ENCODE measurements around the gene VCAN.

The VCAN gene

DNA sequence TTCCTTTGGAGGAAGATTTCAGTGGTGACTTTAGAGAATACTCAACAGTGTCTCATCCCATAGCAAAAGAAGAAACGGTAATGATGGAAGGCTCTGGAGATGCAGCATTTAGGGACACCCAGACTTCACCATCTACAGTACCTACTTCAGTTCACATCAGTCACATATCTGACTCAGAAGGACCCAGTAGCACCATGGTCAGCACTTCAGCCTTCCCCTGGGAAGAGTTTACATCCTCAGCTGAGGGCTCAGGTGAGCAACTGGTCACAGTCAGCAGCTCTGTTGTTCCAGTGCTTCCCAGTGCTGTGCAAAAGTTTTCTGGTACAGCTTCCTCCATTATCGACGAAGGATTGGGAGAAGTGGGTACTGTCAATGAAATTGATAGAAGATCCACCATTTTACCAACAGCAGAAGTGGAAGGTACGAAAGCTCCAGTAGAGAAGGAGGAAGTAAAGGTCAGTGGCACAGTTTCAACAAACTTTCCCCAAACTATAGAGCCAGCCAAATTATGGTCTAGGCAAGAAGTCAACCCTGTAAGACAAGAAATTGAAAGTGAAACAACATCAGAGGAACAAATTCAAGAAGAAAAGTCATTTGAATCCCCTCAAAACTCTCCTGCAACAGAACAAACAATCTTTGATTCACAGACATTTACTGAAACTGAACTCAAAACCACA is 67.4 kb downstream of the VCAN start:
- DNase-seq (ENCODE audit: low read depth) = no peak

DNA sequence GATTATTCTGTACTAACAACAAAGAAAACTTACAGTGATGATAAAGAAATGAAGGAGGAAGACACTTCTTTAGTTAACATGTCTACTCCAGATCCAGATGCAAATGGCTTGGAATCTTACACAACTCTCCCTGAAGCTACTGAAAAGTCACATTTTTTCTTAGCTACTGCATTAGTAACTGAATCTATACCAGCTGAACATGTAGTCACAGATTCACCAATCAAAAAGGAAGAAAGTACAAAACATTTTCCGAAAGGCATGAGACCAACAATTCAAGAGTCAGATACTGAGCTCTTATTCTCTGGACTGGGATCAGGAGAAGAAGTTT is 67.9 kb downstream of the VCAN start:
- DNase-seq (ENCODE audit: low read depth) = no peak

DNA sequence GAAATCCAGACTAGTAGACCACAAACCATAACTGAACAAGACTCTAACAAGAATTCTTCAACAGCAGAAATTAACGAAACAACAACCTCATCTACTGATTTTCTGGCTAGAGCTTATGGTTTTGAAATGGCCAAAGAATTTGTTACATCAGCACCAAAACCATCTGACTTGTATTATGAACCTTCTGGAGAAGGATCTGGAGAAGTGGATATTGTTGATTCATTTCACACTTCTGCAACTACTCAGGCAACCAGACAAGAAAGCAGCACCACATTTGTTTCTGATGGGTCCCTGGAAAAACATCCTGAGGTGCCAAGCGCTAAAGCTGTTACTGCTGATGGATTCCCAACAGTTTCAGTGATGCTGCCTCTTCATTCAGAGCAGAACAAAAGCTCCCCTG is 68.6 kb downstream of the VCAN start:
- DNase-seq (ENCODE audit: low read depth) = no peak

DNA sequence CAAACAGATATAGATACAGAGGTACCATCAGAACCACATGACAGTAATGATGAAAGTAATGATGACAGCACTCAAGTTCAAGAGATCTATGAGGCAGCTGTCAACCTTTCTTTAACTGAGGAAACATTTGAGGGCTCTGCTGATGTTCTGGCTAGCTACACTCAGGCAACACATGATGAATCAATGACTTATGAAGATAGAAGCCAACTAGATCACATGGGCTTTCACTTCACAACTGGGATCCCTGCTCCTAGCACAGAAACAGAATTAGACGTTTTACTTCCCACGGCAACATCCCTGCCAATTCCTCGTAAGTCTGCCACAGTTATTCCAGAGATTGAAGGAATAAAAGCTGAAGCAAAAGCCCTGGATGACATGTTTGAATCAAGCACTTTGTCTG is 69.2 kb downstream of the VCAN start:
- DNase-seq (ENCODE audit: low read depth) = no peak

DNA sequence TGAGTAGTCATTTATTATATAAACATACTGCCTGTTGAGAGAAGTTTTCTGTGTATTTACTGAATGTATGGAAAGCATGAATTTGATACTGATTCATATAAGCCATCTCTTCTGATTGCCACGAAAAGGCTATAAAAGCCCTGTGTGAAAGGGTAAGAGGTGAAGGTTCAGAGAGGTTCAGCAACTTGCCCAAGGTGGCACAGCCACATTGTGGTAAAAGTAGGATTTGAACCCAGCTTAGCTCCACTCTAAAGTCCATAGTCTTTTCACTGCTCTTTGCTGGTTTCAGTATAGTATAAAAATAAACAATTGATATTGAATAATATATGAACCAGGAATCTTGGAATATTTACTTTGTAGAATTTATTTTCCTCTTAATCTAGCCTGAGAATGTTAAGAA is 71.3 kb downstream of the VCAN start:
- DNase-seq (ENCODE audit: low read depth) = no peak

DNA sequence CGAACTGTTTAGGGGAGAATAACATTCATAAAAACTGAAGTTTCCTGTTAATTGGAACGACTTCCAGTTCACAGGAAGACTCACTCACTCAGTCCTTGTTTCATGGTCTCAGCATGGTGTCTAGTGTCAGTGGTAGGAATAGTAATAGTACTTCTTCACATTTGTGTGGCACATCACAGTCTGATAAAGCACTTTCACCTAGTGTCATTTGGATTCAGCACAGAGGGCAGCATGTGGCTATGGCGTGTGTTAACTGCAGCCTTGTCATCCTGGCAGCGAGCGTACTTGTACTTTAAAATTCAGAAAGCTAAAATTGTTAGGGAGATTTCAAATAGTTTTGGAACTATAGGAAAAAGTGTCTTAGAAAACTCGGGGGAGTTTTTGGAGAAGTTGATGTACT is 72.4 kb downstream of the VCAN start:
- no peak for DNase-seq (ENCODE audit: low read depth)

DNA sequence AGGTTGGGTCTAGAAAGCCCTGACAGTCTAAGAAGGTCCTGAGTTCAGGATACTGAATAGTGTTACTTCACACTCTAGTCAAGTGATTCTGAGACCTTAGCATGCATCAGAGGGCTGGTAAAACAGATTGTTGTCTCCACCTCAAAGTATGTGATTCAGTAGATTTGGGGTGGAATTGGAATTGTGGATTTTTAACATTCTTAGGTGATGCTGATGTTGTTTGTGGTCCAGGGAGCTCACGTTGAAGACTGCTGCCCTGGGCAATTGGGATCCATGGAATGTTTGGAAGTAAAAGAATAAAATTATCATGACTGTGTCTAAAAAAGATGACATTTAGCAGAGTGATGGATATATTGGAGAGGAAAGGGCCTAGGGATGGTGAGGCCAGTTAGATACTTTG is 75.6 kb downstream of the VCAN start:
- no peak for DNase-seq (ENCODE audit: low read depth)

DNA sequence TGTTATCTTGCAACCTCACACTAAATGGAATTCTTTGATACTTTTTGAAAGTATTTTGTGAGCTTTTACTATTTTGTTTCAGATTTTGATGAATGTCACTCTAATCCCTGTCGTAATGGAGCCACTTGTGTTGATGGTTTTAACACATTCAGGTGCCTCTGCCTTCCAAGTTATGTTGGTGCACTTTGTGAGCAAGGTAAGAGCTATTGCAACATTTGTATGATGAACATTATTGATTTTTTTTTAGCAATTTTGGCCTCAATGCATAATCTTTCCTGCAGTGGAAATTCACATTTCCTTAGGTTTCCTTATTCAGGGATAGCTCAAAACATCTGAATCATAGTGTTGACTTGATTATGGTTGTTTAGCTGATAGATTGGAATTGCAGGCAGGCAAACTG is 76.3 kb downstream of the VCAN start:
- DNase-seq (ENCODE audit: low read depth) = no peak

DNA sequence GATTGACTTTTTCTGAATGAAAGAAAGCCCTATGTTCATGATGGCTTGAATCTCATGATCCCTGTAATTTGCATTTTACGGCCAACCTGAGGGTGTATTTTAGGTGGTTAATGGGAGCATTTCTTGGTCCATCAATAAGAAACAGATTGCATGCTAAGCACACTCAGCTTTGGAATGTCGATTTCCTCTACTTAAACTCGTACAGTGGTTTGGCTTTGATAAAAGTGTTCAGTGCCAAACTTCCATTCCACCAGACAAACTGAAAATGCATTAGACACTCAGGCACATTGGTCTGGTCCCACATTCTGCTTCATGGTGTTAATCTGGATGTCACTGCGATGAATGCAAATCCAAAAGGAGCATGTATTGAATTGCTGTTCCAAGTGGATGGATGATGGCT is 77.0 kb downstream of the VCAN start:
- DNase-seq (ENCODE audit: low read depth) = no peak

DNA sequence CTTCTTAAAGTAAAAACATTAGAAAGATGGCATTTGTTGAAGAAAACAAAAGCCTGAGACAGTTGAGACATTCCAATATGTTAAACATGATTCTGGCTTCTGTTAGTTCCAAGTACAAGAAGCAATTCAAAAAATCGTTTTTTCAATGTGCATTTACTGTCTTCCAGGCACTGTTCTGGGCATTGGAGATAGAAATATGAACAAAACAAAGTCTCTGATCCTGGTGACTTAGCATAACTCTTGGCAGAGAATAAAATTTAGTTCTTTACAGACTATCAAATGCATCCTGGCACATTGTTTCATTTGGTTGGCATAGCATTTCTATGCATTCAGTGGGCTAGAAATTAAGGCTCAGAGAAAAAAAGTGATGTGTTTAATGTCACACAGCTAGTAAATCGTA is 77.5 kb downstream of the VCAN start:
- DNase-seq (ENCODE audit: low read depth) = no peak

DNA sequence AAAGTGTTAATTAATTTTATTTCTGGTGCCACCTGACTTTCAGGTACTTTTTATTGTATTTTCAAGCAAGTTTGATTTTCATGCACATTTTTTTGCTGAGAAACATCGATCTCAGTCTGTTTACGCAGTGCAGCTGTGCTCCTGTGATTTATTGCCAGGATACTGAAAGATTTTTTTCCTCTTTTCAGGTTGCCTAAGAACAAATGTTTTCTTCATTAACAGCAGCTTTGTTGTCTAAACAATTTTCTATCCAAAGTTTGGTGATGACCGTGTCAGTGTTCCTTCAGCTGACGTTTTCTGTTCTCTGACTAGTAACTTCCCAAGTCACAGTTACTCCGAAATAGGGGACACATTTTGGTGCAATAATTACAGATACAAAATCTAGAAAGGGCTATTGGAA is 78.1 kb downstream of the VCAN start:
- no peak for DNase-seq (ENCODE audit: low read depth)

DNA sequence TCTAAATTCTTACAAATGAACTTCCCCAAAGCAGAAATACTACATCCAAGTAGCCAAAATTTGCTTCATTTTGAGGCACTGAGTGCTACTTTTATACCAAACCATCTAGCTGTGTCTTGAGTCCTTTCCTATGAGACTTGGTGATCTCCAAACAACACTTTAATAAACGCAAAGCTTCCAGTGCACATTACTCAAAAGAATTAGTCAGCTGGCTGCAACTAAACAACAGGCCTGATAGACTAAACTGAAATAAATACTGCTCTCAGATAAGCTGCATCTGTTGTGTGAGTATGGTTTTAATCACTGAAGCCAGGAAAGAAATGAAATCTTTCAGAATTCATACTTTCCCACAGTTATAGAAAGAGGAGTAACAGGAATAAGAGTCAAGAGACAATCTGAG is 80.3 kb downstream of the VCAN start:
- DNase-seq (ENCODE audit: low read depth) = no peak

DNA sequence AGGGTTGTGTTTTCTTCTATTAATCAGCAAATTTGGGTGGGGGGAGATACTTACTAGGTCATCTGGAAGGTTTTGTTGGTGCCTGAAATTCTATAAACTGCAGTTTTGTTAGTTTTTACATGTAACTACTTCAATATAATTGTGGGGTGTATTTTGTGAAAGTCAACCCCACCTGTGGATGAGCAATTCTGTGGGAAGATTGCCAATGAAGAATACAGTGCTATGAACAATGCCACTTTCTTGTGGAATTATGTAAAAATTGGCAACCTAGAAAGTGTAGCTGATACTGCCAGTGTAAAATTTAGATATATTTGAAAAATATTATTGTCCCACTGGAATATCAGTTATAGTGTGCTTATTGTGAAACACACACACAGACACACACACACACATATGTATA is 80.7 kb downstream of the VCAN start:
- DNase-seq (ENCODE audit: low read depth) = no peak

DNA sequence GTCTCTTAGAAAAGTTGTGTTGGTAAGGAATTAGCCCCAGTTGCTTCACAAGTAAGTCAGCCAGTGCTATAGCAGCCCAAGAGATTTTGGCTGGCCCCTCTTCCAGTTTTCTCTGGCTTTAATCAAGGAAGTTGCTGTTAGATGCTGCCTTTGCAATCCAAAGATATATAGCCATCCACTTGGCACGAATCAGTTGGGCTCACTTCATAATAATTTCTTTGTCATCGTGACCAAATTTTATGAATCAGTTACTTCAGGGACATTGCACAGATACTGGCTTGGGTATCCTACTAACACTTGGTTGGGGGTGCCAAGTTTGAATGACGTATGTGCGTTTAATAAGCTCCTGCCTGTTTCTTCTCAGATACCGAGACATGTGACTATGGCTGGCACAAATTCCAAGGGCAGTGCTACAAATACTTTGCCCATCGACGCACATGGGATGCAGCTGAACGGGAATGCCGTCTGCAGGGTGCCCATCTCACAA is 81.5 kb downstream of the VCAN start:
- no peak for DNase-seq (ENCODE audit: low read depth)

DNA sequence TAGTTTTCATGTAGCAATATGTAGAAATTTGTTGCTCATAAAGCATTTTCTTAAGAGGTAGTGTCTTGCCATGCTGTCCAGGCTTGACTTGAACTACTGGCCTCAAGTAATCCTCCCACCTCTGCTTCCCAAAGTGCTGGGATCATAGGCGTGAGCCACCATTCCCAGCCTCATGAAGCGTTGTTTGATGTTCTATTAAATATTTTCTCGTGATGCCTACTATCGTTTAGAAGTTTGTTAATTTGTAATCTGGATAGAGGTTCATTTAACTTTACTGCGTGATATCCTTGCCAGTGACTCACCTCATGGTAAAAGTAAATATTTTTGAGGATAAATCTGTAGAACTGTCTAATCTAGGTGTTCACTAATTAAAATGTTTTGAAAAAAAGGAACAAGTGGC is 82.6 kb downstream of the VCAN start:
- no peak for DNase-seq (ENCODE audit: low read depth)

DNA sequence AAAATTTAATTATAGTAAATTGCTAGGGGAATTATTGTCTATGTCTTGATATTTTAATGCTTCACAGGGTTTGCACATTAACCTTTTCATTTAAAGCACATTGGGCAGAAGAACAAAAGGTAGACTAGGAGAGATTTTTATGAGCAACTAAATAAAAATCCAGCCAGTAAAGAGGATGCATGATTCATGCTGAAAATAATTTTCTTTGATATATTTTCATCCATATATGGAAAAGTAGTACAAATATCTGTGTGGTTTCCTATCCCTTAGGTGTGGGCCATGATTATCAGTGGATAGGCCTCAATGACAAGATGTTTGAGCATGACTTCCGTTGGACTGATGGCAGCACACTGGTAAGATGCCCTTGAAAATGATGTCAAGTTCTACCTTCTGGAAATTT is 83.1 kb downstream of the VCAN start:
- DNase-seq (ENCODE audit: low read depth) = no peak

DNA sequence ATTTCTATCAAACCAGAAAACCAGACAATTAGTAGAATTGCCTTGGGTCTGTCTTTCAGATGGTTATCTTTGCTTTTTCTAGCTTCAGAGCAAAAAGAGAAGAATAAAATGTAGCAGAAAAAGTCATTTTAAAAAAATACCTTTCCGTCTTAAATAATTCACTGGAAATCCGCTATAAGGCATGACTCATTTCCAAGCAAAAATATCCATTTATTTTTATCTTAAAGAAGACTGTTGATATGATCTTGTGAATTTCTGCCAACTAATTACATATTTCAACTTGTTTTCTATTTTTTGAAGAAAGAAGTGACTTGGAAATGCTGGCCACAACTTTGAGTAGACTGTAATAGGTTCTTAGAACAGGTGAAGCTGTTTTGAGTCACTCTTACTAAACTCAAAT is 83.7 kb downstream of the VCAN start:
- DNase-seq (ENCODE audit: low read depth) = no peak

DNA sequence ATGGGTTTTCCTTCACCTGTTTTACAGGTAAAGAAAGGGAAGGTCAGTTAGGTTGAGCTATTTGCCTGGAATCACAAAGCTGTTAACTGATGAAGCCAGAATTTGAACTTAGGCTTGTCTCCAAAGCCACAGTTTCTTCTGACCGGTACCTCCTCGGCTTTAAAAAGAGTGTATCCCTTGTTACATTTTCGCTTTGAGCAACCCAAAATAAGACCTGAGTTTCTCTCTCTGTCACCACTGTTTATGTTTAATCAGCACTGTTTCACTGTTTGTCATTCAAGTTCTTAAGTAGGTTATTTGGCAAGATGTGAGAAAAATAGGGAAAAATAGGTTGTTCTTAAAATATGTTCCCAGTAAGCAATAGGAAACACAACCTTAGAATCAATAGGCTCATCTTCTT is 84.6 kb downstream of the VCAN start:
- DNase-seq (ENCODE audit: low read depth) = no peak

DNA sequence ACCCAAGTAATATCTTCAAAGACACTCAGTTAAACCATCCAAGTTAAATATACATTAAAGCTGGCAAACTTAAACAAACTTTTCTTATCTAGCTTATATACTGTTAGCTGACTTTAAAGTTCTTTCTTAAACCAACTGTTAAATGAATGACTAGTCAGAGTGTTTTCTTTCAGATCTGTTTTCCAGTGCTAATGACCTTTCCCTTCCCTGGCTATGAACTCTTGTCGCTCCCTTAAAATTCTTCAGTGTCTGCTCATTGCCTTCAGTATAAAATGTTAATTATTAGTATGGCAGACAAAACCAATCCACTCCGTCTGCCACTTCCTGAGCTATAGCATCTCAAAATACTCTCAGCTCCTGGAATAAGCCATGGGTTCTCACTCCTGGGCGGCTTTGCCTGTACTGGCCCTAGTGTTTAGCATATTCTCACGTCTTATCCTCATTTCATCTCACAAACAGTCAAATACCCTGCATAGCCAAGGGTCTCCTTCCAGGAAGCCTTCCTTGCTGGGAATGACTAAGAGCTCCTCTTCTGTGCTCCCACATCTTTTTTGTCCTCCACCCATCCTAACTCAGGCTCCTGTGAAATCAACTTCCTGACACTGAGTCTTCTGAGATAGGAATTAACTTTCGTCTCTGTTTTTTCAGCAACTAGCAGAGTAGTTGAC is 87.7 kb downstream of the VCAN start:
- no peak for DNase-seq (ENCODE audit: low read depth)

DNA sequence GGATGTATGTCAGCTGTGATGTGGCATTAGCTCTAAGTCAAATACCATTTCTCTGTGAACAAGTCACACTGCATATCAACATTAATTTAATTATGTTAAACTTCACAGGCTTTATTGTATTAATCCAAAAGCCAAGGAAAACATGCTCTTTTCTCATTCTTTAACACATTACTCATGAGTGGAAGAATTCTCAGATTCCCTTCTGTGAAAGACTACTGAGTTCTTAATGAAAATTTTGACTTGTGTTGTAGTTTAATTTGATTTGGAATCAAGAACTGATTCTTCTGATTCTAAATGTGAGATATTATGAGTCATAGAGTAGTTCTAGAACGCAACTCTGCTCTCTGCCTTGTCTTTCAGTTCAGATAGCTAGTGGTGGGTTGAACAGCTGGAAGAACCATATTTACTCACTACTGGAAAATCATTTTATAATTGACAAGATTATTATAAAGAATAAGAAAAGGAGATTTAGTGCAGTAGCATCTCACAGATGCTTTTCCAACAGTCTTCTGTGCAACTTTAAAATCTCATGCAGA is 90.6 kb downstream of the VCAN start:
- no peak for DNase-seq (ENCODE audit: low read depth)

DNA sequence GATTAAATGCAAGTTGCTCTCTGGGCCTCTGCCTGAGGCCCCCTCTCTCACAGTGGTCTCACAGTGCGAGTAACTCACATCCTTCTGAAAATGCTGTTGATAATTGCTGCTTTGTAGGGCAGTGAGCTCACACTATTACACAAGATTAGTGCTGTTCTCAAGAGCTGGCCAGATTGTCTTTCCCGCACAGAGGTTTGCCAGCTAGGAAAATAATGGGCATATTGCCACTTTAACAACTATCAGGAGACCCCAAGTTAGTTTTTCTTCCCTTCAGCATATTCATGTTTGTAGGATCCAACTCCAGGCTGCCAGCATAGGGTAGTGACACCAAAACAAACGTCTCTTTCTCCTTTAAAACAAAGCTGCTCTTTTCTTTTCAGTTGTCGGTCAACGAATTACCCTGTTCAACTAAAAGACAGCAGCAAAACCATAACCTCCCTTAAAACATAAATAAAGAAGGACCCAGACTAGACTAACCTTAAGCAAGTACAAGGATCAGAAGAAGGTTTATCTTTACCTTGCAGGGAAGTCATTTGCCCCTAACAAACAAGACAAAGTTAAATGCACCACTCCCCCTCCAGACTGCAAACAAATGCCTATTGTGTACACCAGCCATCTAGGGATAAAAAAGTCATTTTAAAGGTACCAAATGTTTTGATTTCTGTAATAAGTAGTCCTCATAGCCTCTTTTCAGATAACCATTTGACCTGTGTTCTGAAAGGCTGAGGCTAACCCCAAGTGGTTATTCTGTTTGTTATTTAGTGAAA is 91.4 kb downstream of the VCAN start:
- no peak for DNase-seq (ENCODE audit: low read depth)

DNA sequence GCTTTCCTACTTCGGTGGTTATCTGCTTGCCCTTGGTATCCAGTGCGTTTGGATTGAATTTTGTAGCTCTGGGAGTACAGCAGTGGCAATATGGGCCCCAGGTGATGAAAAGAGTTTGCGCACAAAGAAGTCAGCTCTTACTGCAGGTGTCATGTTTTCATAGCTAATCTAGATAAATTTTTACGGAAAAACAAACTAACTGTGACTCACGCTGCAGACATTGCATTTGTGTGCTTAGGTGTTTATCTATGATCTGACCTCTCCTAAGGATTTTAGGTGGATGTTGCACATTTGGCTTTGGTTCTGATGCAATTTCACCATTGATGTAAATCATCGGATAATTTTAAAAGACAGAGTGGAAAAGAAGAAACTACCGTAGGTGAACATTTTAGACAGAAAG is 92.1 kb downstream of the VCAN start:
- no peak for DNase-seq (ENCODE audit: low read depth)

DNA sequence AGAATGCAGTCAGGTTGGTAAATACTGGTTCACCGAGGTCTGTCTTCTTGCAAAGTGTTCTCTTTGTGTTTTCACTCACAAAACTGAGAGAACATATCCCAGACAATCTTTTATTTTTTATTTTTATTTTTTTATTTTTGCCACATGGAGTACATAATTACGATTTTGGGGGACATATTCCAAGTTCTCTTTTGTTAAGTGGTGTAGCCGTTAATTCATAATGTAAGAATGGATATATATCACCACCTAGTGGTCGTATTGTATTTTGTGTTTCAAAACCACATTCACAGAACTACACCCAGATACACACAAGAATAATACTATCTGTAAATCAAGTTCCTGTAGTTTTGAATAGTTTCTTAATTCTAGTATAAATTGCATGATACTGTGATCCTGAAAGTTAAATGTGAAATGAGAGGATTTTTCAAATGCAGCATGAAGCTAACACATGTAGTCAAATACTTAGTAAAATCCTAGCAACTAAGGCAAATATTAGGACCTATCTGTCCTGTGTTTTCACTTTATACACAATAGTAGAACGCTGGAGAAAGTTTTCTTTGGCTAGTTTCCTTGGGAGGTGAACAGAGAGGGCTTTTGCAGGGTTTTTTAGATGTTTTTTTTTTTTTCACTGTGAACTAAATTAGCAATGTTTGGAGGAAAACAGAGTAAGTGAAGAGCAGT is 92.7 kb downstream of the VCAN start:
- DNase-seq (ENCODE audit: low read depth) = no peak
